SK-N-SH (cell line): ENCODE results near the gene ANAPC2. TPM values are rescaled to one million over a fixed set of nuclear protein-coding genes. Genes with fewer than 3 reads are reported as not detected.

ENCODE experiments used
- CTCF ChIA-PET: fragments of 300-600, 350-600 bp; formaldehyde crosslinking; extraction: SDS; loops from one replicate; lab custom pipeline; 2021; lab: Yijun Ruan, JAX
- POLR2A ChIA-PET: fragments of 350-600 bp; sonication (Branson Sonifier 250); formaldehyde crosslinking; extraction: SDS; loops from one replicate; lab custom pipeline; 2020; ENCODE audit warnings: antibody characterized with exemption, inconsistent platforms; lab: Yijun Ruan, JAX
- DNase-seq: peaks from one replicate; pipeline ENCODE4 v3.0.0; 2012
- H2AFZ ChIP-seq: fragments of 200-600 bp; sonication (generic); 2 replicates; pipeline ENCODE4 v1.8.1; 2016; ENCODE audit warnings: antibody characterized with exemption, mild to moderate bottlenecking, low read depth
- H3F3A ChIP-seq: fragments of 200-600 bp; sonication (generic); replicated peaks from 2 replicates; pipeline ENCODE3; 2016; ENCODE audit warnings: antibody characterized with exemption, mild to moderate bottlenecking; ENCODE audit not compliant: insufficient read depth
- H3K27ac ChIP-seq, 2 experiments: fragments of 200-500 bp in 1 of 2; fragments of 200-600 bp in 1 of 2; sonication (Bioruptor generic) in 1 of 2; sonication (generic), shearing (Covaris generic) in 1 of 2; 2 replicates each; pipeline versions ENCODE4 v1.5.1 to v1.6.1; 2014 to 2016; ENCODE audit warnings: low read depth in 2 of 2, inconsistent platforms in 1 of 2, low read length in 1 of 2, mild to moderate bottlenecking in 1 of 2, mixed read lengths in 1 of 2
- H3K27me3 ChIP-seq: fragments of 200-600 bp; sonication (generic), shearing (Covaris generic); 2 replicates; pipeline ENCODE4 v1.6.1; 2016; ENCODE audit warnings: mixed run types; ENCODE audit not compliant: insufficient read depth
- H3K36me3 ChIP-seq, 2 experiments: fragments of 200-500 bp in 1 of 2; fragments of 200-600 bp in 1 of 2; sonication (Bioruptor generic) in 1 of 2; sonication (generic) in 1 of 2; replicated peaks in 1 of 2; 2 replicates each; pipeline versions ENCODE3 to v1.5.1; 2014 to 2016; ENCODE audit warnings: low read length in 1 of 2, mild to moderate bottlenecking in 1 of 2; ENCODE audit not compliant: insufficient read depth in 2 of 2, control insufficient read depth in 1 of 2
- H3K4me1 ChIP-seq, 2 experiments: fragments of 200-500 bp in 1 of 2; fragments of 200-600 bp in 1 of 2; sonication (Bioruptor generic) in 1 of 2; sonication (generic), shearing (Covaris generic) in 1 of 2; 2 replicates each; pipeline versions ENCODE4 v1.5.1 to v1.6.1; 2014 to 2016; ENCODE audit warnings: low read depth in 1 of 2, low read length in 1 of 2, mixed run types in 1 of 2; ENCODE audit not compliant: insufficient read depth in 2 of 2, control insufficient read depth in 1 of 2
- H3K4me2 ChIP-seq: fragments of 200-600 bp; sonication (generic), shearing (Covaris generic); 2 replicates; pipeline ENCODE4 v1.6.1; 2017; ENCODE audit warnings: mixed run types
- H3K4me3 ChIP-seq, 2 experiments: fragments of 200-500 bp in 1 of 2; fragments of 200-600 bp in 1 of 2; sonication (Bioruptor generic) in 1 of 2; sonication (generic), shearing (Covaris generic) in 1 of 2; 2 replicates each; pipeline versions ENCODE4 v1.5.1 to v1.8.1; 2014 to 2016; ENCODE audit warnings: low read depth in 2 of 2, inconsistent platforms in 1 of 2, low read length in 1 of 2, mild to moderate bottlenecking in 1 of 2, mixed read lengths in 1 of 2, moderate library complexity in 1 of 2
- H3K79me2 ChIP-seq: fragments of 200-600 bp; sonication (generic); 2 replicates; pipeline ENCODE4 v1.8.1; 2017; ENCODE audit warnings: mild to moderate bottlenecking; ENCODE audit not compliant: insufficient read depth
- H3K9ac ChIP-seq: fragments of 200-600 bp; sonication (generic); 2 replicates; pipeline ENCODE4 v1.6.1; 2017; ENCODE audit warnings: mixed run types
- H3K9me2 ChIP-seq: fragments of 200-600 bp; sonication (generic); 2 replicates; pipeline ENCODE4 v1.6.1; 2017; ENCODE audit warnings: mixed run types
- H3K9me3 ChIP-seq: fragments of 200-600 bp; sonication (generic); 2 replicates; pipeline ENCODE4 v1.6.1; 2017; ENCODE audit warnings: mixed run types, mild to moderate bottlenecking, moderate library complexity
- H4K20me1 ChIP-seq: fragments of 200-600 bp; sonication (generic); 2 replicates; pipeline ENCODE4 v1.6.1; 2017; ENCODE audit warnings: mild to moderate bottlenecking, mixed run types; ENCODE audit not compliant: insufficient read depth
- CHD2 ChIP-seq: fragments of 150-350 bp; IDR thresholded peaks from 2 replicates; pipeline ENCODE4 v1.6.1; 2018; ENCODE audit warnings: low read length; ENCODE audit not compliant: partially characterized antibody
- CTCF ChIP-seq: fragments of 200-600 bp; sonication (generic); IDR thresholded peaks from 2 replicates; pipeline ENCODE4 v1.6.1; 2017; ENCODE audit warnings: antibody characterized with exemption, mild to moderate bottlenecking, moderate library complexity
- EP300 ChIP-seq, 2 experiments: IDR thresholded peaks; 2 replicates each; pipeline versions ENCODE4 v1.4.0 to v1.6.1; 2012; ENCODE audit warnings: borderline replicate concordance in 1 of 2, low read depth in 1 of 2, low read length in 1 of 2
- FOXM1 ChIP-seq: IDR thresholded peaks from 2 replicates; pipeline ENCODE4 v1.4.0; 2012; ENCODE audit warnings: low read depth, mild to moderate bottlenecking
- GATA2 ChIP-seq: sonication (generic); formaldehyde crosslinking; IDR thresholded peaks from 2 replicates; pipeline ENCODE4 v1.5.0; 2020; ENCODE audit warnings: mild to moderate bottlenecking, missing genetic modification reagents
- IRF3 ChIP-seq: fragments of 150-350 bp; IDR thresholded peaks from 2 replicates; pipeline ENCODE4 v1.6.1; 2016; ENCODE audit warnings: mild to moderate bottlenecking, low read depth, low read length
- JUND ChIP-seq: IDR thresholded peaks from 2 replicates; pipeline ENCODE4 v1.4.0; 2012
- MEF2A ChIP-seq: IDR thresholded peaks from 2 replicates; pipeline ENCODE4 v1.4.0; 2012; ENCODE audit warnings: low read depth, borderline replicate concordance
- MXI1 ChIP-seq: IDR thresholded peaks from 2 replicates; pipeline ENCODE4 v1.6.1; 2012; ENCODE audit warnings: mild to moderate bottlenecking, low read depth, low read length, improper control_type of control experiment
- NFIC ChIP-seq: IDR thresholded peaks from 2 replicates; pipeline ENCODE4 v1.4.0; 2012; ENCODE audit warnings: borderline replicate concordance
- POLR2AphosphoS5 ChIP-seq: IDR thresholded peaks from 2 replicates; pipeline ENCODE4 v1.6.1; 2012; ENCODE audit warnings: low read depth, low read length
- RAD21 ChIP-seq: IDR thresholded peaks from 2 replicates; pipeline ENCODE4 v1.6.1; 2012; ENCODE audit warnings: mild to moderate bottlenecking, low read length
- RCOR1 ChIP-seq: fragments of 150-350 bp; IDR thresholded peaks from 2 replicates; pipeline ENCODE4 v1.6.1; 2017; ENCODE audit warnings: antibody characterized with exemption, low read length
- RXRA ChIP-seq: IDR thresholded peaks from 2 replicates; pipeline ENCODE4 v1.4.0; 2012; ENCODE audit warnings: low read depth, mild to moderate bottlenecking, borderline replicate concordance
- SMC3 ChIP-seq: IDR thresholded peaks from 2 replicates; pipeline ENCODE4 v1.6.1; 2012; ENCODE audit warnings: low read depth, low read length, improper control_type of control experiment
- TAF1 ChIP-seq: IDR thresholded peaks from 2 replicates; pipeline ENCODE4 v1.6.1; 2012; ENCODE audit warnings: low read depth, mild to moderate bottlenecking, low read length, moderate library complexity, borderline replicate concordance
- TCF12 ChIP-seq: IDR thresholded peaks from 2 replicates; pipeline ENCODE4 v1.4.0; 2012
- YY1 ChIP-seq: IDR thresholded peaks from 2 replicates; pipeline ENCODE4 v1.4.0; 2012; ENCODE audit warnings: low read depth, mild to moderate bottlenecking
- WGBS: methylation state at CpG from one replicate; pipeline ENCODE4 v1.1.6; 2017; ENCODE audit warnings: low lambda C conversion rate; 5-methylcytosine and 5-hydroxymethylcytosine counted together
- polyA plus RNA-seq, 3 experiments: library from polyadenylated mRNA; depleted of rRNA; stranded (reverse); fragments of >200 nt; gene quantifications; 2 replicates each; pipeline ENCODE4 v1.2.3, GENCODE V29; 2012
- TF ChIP-seq, protein P1 (sequence below): IDR thresholded peaks from 2 replicates; pipeline ENCODE4 v1.6.1; 2012; ENCODE audit warnings: mild to moderate bottlenecking, low read depth, low read length, moderate library complexity
- TF ChIP-seq, protein P2 (sequence below): IDR thresholded peaks from 2 replicates; pipeline ENCODE4 v1.4.0; 2012; ENCODE audit warnings: low read depth, borderline replicate concordance

Gene ANAPC2
- polyA plus RNA-seq, 1 of the 3 experiments (the other 2 are of a cell fraction): 35.1 TPM

GRCh38 chr9:137193771-137194170 is 5.4 kb upstream of the ANAPC2 start:
- H3K4me3 ChIP-seq: no peak overlapping the region
- no peak overlapping the region for H2AFZ ChIP-seq
- TF ChIP-seq FOXM1 (no peak), EP300 (IDR thresholded peaks at IDR 0.05; ENCODE audit: borderline replicate concordance in 1 of 2, low read depth in 1 of 2, low read length in 1 of 2) (no peak), TCF12 (no peak), NFIC (no peak), POLR2AphosphoS5 (no peak), RCOR1 (no peak), JUND (no peak), GATA2 (CRISPR knock-in tag) (no peak), TAF1 (no peak), CHD2 (no peak), RAD21 (no peak), MXI1 (no peak), MEF2A (no peak), IRF3 (no peak), YY1 (no peak), CTCF (no peak), RXRA (no peak), SMC3 (no peak)
- TF ChIP-seq, protein P1, sequence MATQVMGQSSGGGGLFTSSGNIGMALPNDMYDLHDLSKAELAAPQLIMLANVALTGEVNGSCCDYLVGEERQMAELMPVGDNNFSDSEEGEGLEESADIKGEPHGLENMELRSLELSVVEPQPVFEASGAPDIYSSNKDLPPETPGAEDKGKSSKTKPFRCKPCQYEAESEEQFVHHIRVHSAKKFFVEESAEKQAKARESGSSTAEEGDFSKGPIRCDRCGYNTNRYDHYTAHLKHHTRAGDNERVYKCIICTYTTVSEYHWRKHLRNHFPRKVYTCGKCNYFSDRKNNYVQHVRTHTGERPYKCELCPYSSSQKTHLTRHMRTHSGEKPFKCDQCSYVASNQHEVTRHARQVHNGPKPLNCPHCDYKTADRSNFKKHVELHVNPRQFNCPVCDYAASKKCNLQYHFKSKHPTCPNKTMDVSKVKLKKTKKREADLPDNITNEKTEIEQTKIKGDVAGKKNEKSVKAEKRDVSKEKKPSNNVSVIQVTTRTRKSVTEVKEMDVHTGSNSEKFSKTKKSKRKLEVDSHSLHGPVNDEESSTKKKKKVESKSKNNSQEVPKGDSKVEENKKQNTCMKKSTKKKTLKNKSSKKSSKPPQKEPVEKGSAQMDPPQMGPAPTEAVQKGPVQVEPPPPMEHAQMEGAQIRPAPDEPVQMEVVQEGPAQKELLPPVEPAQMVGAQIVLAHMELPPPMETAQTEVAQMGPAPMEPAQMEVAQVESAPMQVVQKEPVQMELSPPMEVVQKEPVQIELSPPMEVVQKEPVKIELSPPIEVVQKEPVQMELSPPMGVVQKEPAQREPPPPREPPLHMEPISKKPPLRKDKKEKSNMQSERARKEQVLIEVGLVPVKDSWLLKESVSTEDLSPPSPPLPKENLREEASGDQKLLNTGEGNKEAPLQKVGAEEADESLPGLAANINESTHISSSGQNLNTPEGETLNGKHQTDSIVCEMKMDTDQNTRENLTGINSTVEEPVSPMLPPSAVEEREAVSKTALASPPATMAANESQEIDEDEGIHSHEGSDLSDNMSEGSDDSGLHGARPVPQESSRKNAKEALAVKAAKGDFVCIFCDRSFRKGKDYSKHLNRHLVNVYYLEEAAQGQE: no peak
- TF ChIP-seq, protein P2, sequence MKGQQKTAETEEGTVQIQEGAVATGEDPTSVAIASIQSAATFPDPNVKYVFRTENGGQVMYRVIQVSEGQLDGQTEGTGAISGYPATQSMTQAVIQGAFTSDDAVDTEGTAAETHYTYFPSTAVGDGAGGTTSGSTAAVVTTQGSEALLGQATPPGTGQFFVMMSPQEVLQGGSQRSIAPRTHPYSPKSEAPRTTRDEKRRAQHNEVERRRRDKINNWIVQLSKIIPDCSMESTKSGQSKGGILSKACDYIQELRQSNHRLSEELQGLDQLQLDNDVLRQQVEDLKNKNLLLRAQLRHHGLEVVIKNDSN: no peak
- TF ChIP-seq, all 33 proteins: peak for 0
- Histone ChIP-seq H3K9me2 (no peaks in the 10 kb centered on the region), H3F3A (peaks cover 14% of the 10 kb centered on the region), H3K4me2 (no peak overlapping the region), H3K36me3 (peaks cover 3 to 21% of the 10 kb centered on the region in 2 experiments), H4K20me1 (peaks cover 66% of the 10 kb centered on the region), H3K9me3 (no peaks in the 10 kb centered on the region), H3K27me3 (no peaks in the 10 kb centered on the region), H3K79me2 (peaks cover 70% of the 10 kb centered on the region), H3K27ac (no peak overlapping the region), H3K9ac (no peak overlapping the region), H3K4me1 (peaks cover 10 to 23% of the 10 kb centered on the region in 2 experiments)
- CTCF ChIA-PET: interaction anchor here (1.2 to 3.1 kb wide), 3 partner anchors 20 to 43 kb away, joined by 5 to 11 read pairs (median 6); partner anchors contain the start of gene RNF224
- no peak for DNase-seq
- no CpG with 5 or more reads among the region's 14 CpGs for WGBS
- POLR2A ChIA-PET: no interaction called here
